IMR-90 (cell line): Measurements from ENCODE around the gene NUDT9. TPM values are rescaled to one million over a fixed set of nuclear protein-coding genes. Genes with fewer than 3 reads are reported as not detected.

ENCODE experiments used
- ATAC-seq: fragments of 200-7000 bp; cut with Tn5 transposase; 2 replicates; pipeline ENCODE4 v1.9.1; 2020; ENCODE audit warnings: low read depth, mild to moderate bottlenecking, moderate library complexity
- BruUV-seq: library from RNA; stranded (reverse); fragments of 400-500 nt; replicated peaks from 2 replicates; lab custom pipeline; 2021; lab: Mats Ljungman, UMichigan
- CTCF ChIA-PET: fragments of 300-600 bp; formaldehyde crosslinking; extraction: SDS; loops from one replicate; lab custom pipeline; 2021; ENCODE audit warnings: antibody characterized with exemption; lab: Yijun Ruan, JAX
- POLR2A ChIA-PET: fragments of 300-600 bp; sonication (Branson Sonifier 250); formaldehyde crosslinking; loops from one replicate; lab custom pipeline; 2022; ENCODE audit warnings: antibody characterized with exemption; ENCODE audit not compliant: unreplicated experiment; lab: Charles Lee
- DNase-seq: peaks from one replicate; pipeline ENCODE4 v3.0.0; 2013
- H2AFZ ChIP-seq: replicated peaks from 2 replicates; pipeline ENCODE3; 2013; ENCODE audit warnings: low read length, mild to moderate bottlenecking; ENCODE audit not compliant: poor library complexity
- H2AK5ac ChIP-seq: 2 replicates; pipeline ENCODE4 v1.6.1; 2013; ENCODE audit warnings: low read depth, low read length, inconsistent platforms
- H2AK9ac ChIP-seq: replicated peaks from 2 replicates; pipeline ENCODE3; 2013; ENCODE audit warnings: mild to moderate bottlenecking, low read depth, low read length, moderate library complexity; ENCODE audit not compliant: poor library complexity
- H2BK120ac ChIP-seq: 2 replicates; pipeline ENCODE4 v1.6.1; 2013; ENCODE audit warnings: low read depth, low read length, inconsistent platforms
- H2BK15ac ChIP-seq: 3 replicates; pipeline ENCODE4 v1.6.1; 2013; ENCODE audit warnings: low read depth, low read length, inconsistent platforms
- H2BK20ac ChIP-seq: 2 replicates; pipeline ENCODE4 v1.6.1; 2013; ENCODE audit warnings: low read depth, mild to moderate bottlenecking, inconsistent platforms, low read length, moderate library complexity
- H2BK5ac ChIP-seq: 2 replicates; pipeline ENCODE4 v1.6.1; 2013; ENCODE audit warnings: mild to moderate bottlenecking, low read depth, low read length, inconsistent platforms; ENCODE audit not compliant: poor library complexity, severe bottlenecking
- H3K14ac ChIP-seq: replicated peaks from 2 replicates; pipeline ENCODE4 v1.6.1; 2013; ENCODE audit warnings: low read depth, low read length, inconsistent platforms
- H3K18ac ChIP-seq: 2 replicates; pipeline ENCODE4 v1.6.1; 2013; ENCODE audit warnings: low read depth, low read length, control low read depth
- H3K23ac ChIP-seq: 2 replicates; pipeline ENCODE4 v1.6.1; 2013; ENCODE audit warnings: low read depth, low read length, inconsistent platforms
- H3K27ac ChIP-seq: 2 replicates; pipeline ENCODE4 v1.5.1; 2013; ENCODE audit warnings: mild to moderate bottlenecking, control low read depth, low read length; ENCODE audit not compliant: insufficient read depth
- H3K27me3 ChIP-seq: 2 replicates; pipeline ENCODE4 v1.6.1; 2013; ENCODE audit warnings: low read length; ENCODE audit not compliant: control insufficient read depth, insufficient read depth
- H3K36me3 ChIP-seq: 2 replicates; pipeline ENCODE4 v1.6.1; 2013; ENCODE audit warnings: low read length, mixed read lengths; ENCODE audit not compliant: control insufficient read depth, insufficient read depth
- H3K4ac ChIP-seq: 2 replicates; pipeline ENCODE4 v1.6.1; 2013; ENCODE audit warnings: low read depth, low read length, inconsistent platforms
- H3K4me1 ChIP-seq: 2 replicates; pipeline ENCODE4 v1.6.1; 2013; ENCODE audit warnings: low read length, mixed read lengths; ENCODE audit not compliant: control insufficient read depth, insufficient read depth
- H3K4me2 ChIP-seq: 2 replicates; pipeline ENCODE4 v1.6.1; 2013; ENCODE audit warnings: low read depth, mild to moderate bottlenecking, control low read depth, low read length, moderate library complexity
- H3K4me3 ChIP-seq: 2 replicates; pipeline ENCODE4 v1.5.1; 2013; ENCODE audit warnings: low read depth, mild to moderate bottlenecking, control low read depth, low read length, moderate library complexity; ENCODE audit not compliant: insufficient read depth
- H3K56ac ChIP-seq: 2 replicates; pipeline ENCODE4 v1.6.1; 2013; ENCODE audit warnings: low read length, inconsistent platforms; ENCODE audit not compliant: insufficient read depth; ENCODE audit errors: extremely low read depth
- H3K79me1 ChIP-seq, 2 experiments: 2 replicates each; pipeline ENCODE4 v1.6.1; 2013; ENCODE audit warnings: low read length in 2 of 2, inconsistent platforms in 1 of 2, low read depth in 1 of 2
- H3K9ac ChIP-seq: 2 replicates; pipeline ENCODE4 v1.6.1; 2013; ENCODE audit warnings: low read depth, low read length, control low read depth
- H3K9me1 ChIP-seq: 2 replicates; pipeline ENCODE4 v1.6.1; 2013; ENCODE audit warnings: low read length, inconsistent platforms; ENCODE audit not compliant: insufficient read depth
- H3K9me3 ChIP-seq: 2 replicates; pipeline ENCODE4 v1.6.1; 2013; ENCODE audit warnings: low read length; ENCODE audit not compliant: control insufficient read depth, insufficient read depth
- H4K20me1 ChIP-seq: 2 replicates; pipeline ENCODE4 v1.6.1; 2013; ENCODE audit warnings: low read length, inconsistent platforms; ENCODE audit not compliant: insufficient read depth
- H4K5ac ChIP-seq: 2 replicates; pipeline ENCODE4 v1.6.1; 2013; ENCODE audit warnings: mild to moderate bottlenecking, low read depth, low read length, control low read depth
- H4K8ac ChIP-seq, 2 experiments: 2 replicates each; pipeline ENCODE4 v1.6.1; 2013; ENCODE audit warnings: low read depth in 2 of 2, low read length in 2 of 2, control low read depth in 1 of 2, inconsistent platforms in 1 of 2
- H4K91ac ChIP-seq: 2 replicates; pipeline ENCODE4 v1.6.1; 2013; ENCODE audit warnings: low read depth, low read length, inconsistent platforms; ENCODE audit not compliant: insufficient read depth
- BHLHE40 ChIP-seq: fragments of 150-350 bp; IDR thresholded peaks from 2 replicates; pipeline ENCODE4 v1.6.1; 2016; ENCODE audit warnings: mild to moderate bottlenecking, low read depth, low read length
- CTCF ChIP-seq: conservative IDR thresholded peaks from 2 replicates; pipeline ENCODE4 v1.5.1; 2012; ENCODE audit warnings: mild to moderate bottlenecking, low read depth, low read length, improper control_type of control experiment
- MAZ ChIP-seq: IDR thresholded peaks from 2 replicates; pipeline ENCODE4 v1.6.1; 2012; ENCODE audit warnings: low read depth, mild to moderate bottlenecking, low read length, improper control_type of control experiment, moderate library complexity, borderline replicate concordance
- NFE2L2 ChIP-seq: fragments of 150-350 bp; IDR thresholded peaks from 2 replicates; pipeline ENCODE4 v1.6.1; 2016; ENCODE audit warnings: low read depth, mild to moderate bottlenecking, low read length
- RAD21 ChIP-seq: IDR thresholded peaks from 2 replicates; pipeline ENCODE4 v1.6.1; 2012; ENCODE audit warnings: low read length, improper control_type of control experiment
- RCOR1 ChIP-seq: IDR thresholded peaks from 2 replicates; pipeline ENCODE4 v1.6.1; 2012; ENCODE audit warnings: mild to moderate bottlenecking, low read length, improper control_type of control experiment; ENCODE audit not compliant: insufficient replicate concordance
- SMC3 ChIP-seq: fragments of 150-350 bp; IDR thresholded peaks from 2 replicates; pipeline ENCODE4 v1.6.1; 2016; ENCODE audit warnings: low read depth, mild to moderate bottlenecking, antibody characterized with exemption, low read length, moderate library complexity
- USF2 ChIP-seq: fragments of 150-350 bp; IDR thresholded peaks from 2 replicates; pipeline ENCODE4 v1.6.1; 2017; ENCODE audit warnings: mild to moderate bottlenecking, antibody characterized with exemption, low read length, low read depth
- WGBS, 2 experiments: methylation state at CpG; one replicate each; pipeline versions ENCODE4 v1.1.5 to v1.1.7; 2013; ENCODE audit warnings: missing lambda C conversion rate in 2 of 2; ENCODE audit not compliant: insufficient read length in 1 of 2; ENCODE audit errors: extremely low coverage in 2 of 2; 5-methylcytosine and 5-hydroxymethylcytosine counted together
- dilution Hi-C: fragments of 300-500 bp; cut with HindIII; formaldehyde crosslinking; loops from one replicate; pipeline ENCODE4 v1.14.3; 2018; ENCODE audit warnings: low sequenced_read_pairs; ENCODE audit not compliant: unreplicated experiment
- in situ Hi-C: fragments of 300-500 bp; cut with MboI; formaldehyde crosslinking; loops from 3 replicates; pipeline ENCODE4 v1.14.3; 2019; ENCODE audit warnings: low sequenced_read_pairs, inconsistent platforms, mixed read lengths
- intact Hi-C: fragments of 100-400 bp; cut with micrococcal nuclease; formaldehyde crosslinking; loops from 2 replicates; pipeline ENCODE4 v1.10.0; 2022
- polyA plus RNA-seq, 3 experiments: library from polyadenylated mRNA; depleted of rRNA; stranded (reverse); fragments of >200 nt; gene quantifications; 2 replicates each; pipeline ENCODE4 v1.2.3, GENCODE V29; 2012; ENCODE audit warnings: low replicate concordance in 1 of 3
- total RNA-seq: library from RNA; depleted of rRNA; stranded (reverse); fragments of >200 nt; gene quantifications from 2 replicates; pipeline ENCODE4 v1.2.3, GENCODE V29; 2012
- TF ChIP-seq, protein P1 (sequence below): fragments of 150-350 bp; IDR thresholded peaks from 2 replicates; pipeline ENCODE4 v1.6.1; 2016; ENCODE audit warnings: low read depth, mild to moderate bottlenecking, low read length, moderate library complexity, borderline replicate concordance

The NUDT9 gene
- total and polyA plus RNA-seq, 2 of the 4 experiments (the other 2 are of a cell fraction): 10.0 to 23.5 TPM

- Histone ChIP-seq H3K79me1 (no peaks in the 10 kb centered on the region), H3K27ac (no peak overlapping the region), H2BK15ac (no peak overlapping the region), H3K36me3 (no peaks in the 10 kb centered on the region), H3K4ac (no peak overlapping the region), H3K9me1 (no peaks in the 10 kb centered on the region), H4K5ac (no peak overlapping the region), H2AK9ac (no peak overlapping the region), H3K9me3 (no peaks in the 10 kb centered on the region), H2AFZ (no peak overlapping the region), H3K14ac (no peak overlapping the region), H3K27me3 (no peaks in the 10 kb centered on the region), H3K4me2 (no peak overlapping the region), H3K4me3 (no peak overlapping the region), H3K56ac (no peak overlapping the region), H2BK5ac (no peak overlapping the region), H3K23ac (no peak overlapping the region), H3K18ac (no peak overlapping the region), H2BK120ac (no peak overlapping the region), H2AK5ac (no peak overlapping the region), H2BK20ac (no peak overlapping the region), H3K4me1 (no peaks in the 10 kb centered on the region), H4K20me1 (no peaks in the 10 kb centered on the region), H4K91ac (no peak overlapping the region), H3K9ac (no peak overlapping the region), H4K8ac (no peak overlapping the region)
- WGBS, 2 experiments: no CpG with 5 or more reads among the region's 1 CpG
- BruUV-seq: no TSS peak
- ATAC-seq: no peak
- DNase-seq: no peak
- in situ Hi-C loops (no loop called here), dilution Hi-C loops (no loop called here), intact Hi-C loops (no loop called here)
- ChIA-PET CTCF (interaction anchor here (1.0 kb wide), 1 partner anchor 14 kb away, joined by 3 read pairs; no protein-coding TSS in a partner anchor), POLR2A (no interaction called here)
- TF ChIP-seq, protein P1, sequence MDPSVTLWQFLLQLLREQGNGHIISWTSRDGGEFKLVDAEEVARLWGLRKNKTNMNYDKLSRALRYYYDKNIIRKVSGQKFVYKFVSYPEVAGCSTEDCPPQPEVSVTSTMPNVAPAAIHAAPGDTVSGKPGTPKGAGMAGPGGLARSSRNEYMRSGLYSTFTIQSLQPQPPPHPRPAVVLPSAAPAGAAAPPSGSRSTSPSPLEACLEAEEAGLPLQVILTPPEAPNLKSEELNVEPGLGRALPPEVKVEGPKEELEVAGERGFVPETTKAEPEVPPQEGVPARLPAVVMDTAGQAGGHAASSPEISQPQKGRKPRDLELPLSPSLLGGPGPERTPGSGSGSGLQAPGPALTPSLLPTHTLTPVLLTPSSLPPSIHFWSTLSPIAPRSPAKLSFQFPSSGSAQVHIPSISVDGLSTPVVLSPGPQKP: no peak
- TF ChIP-seq SMC3: no peak
- no peak for TF ChIP-seq USF2
- TF ChIP-seq RAD21: no peak
- TF ChIP-seq NFE2L2: no peak
- no peak for TF ChIP-seq CTCF
- TF ChIP-seq MAZ: no peak
- no peak for TF ChIP-seq BHLHE40
- no peak for TF ChIP-seq RCOR1
Measured at GRCh38 chr4:87478732-87479250, 56.4 kb downstream of the NUDT9 start.
